Fibroblast of lung (primary cell): ENCODE measurements around the gene USP1. TPM values are rescaled to one million over a fixed set of nuclear protein-coding genes. Genes with fewer than 3 reads are reported as not detected.

Experiments used
- DNase-seq, 2 donors: peaks; one replicate each; pipeline versions ENCODE4 v3.0.0 to v3.0.0-alpha.2; 2010; ENCODE audit warnings: low read depth in 2 of 2
- H2AFZ ChIP-seq: 2 replicates; pipeline ENCODE4 v1.5.1; 2012; ENCODE audit warnings: low read length, control low read depth, inconsistent platforms
- H3K27ac ChIP-seq: 2 replicates; pipeline ENCODE4 v1.5.1; 2011; ENCODE audit warnings: low read length, control low read depth; ENCODE audit not compliant: insufficient read depth
- H3K27me3 ChIP-seq: 2 replicates; pipeline ENCODE4 v1.5.1; 2011; ENCODE audit warnings: mild to moderate bottlenecking, low read length; ENCODE audit not compliant: control insufficient read depth, insufficient read depth
- H3K36me3 ChIP-seq: 2 replicates; pipeline ENCODE4 v1.5.1; 2011; ENCODE audit warnings: low read length; ENCODE audit not compliant: control insufficient read depth, insufficient read depth
- H3K4me1 ChIP-seq: 2 replicates; pipeline ENCODE4 v1.5.1; 2011; ENCODE audit warnings: low read length; ENCODE audit not compliant: control insufficient read depth, insufficient read depth; ENCODE audit errors: extremely low read depth
- H3K4me2 ChIP-seq: 2 replicates; pipeline ENCODE4 v1.5.1; 2011; ENCODE audit warnings: low read length, control low read depth; ENCODE audit not compliant: insufficient read depth; ENCODE audit errors: extremely low read depth
- H3K4me3 ChIP-seq, 4 experiments: fragments of 200-600 bp in 1 of 4; sonication (generic) in 1 of 4; replicated peaks in 1 of 4; 2 replicates each; pipeline ENCODE4 v1.5.1; 2011 to 2016; ENCODE audit warnings: low read length in 4 of 4, low read depth in 3 of 4, mild to moderate bottlenecking in 3 of 4, control low read depth in 2 of 4, inconsistent platforms in 1 of 4, mixed read lengths in 1 of 4; ENCODE audit not compliant: insufficient read depth in 1 of 4; ENCODE audit errors: control extremely low read depth in 1 of 4
- H3K79me2 ChIP-seq: 2 replicates; pipeline ENCODE4 v1.5.1; 2012; ENCODE audit warnings: mild to moderate bottlenecking, low read length, inconsistent platforms; ENCODE audit not compliant: control insufficient read depth, insufficient read depth
- H3K9ac ChIP-seq: 2 replicates; pipeline ENCODE4 v1.5.1; 2011; ENCODE audit warnings: mild to moderate bottlenecking, low read length, control low read depth; ENCODE audit not compliant: insufficient read depth
- H3K9me3 ChIP-seq: 2 replicates; pipeline ENCODE4 v1.5.1; 2012; ENCODE audit warnings: low read depth, low read length; ENCODE audit not compliant: control insufficient read depth, insufficient read depth
- H4K20me1 ChIP-seq: 2 replicates; pipeline ENCODE4 v1.5.1; 2011; ENCODE audit warnings: low read length; ENCODE audit not compliant: control insufficient read depth, insufficient read depth; ENCODE audit errors: extremely low read depth
- CTCF ChIP-seq, 2 donors: IDR thresholded peaks in 1 of 2; conservative IDR thresholded peaks in 1 of 2; 1 replicate in 1 of 2; 2 replicates in 1 of 2; pipeline ENCODE4 v1.5.1; 2011 to 2012; ENCODE audit warnings: low read length in 2 of 2, control low read depth in 1 of 2, inconsistent platforms in 1 of 2, low read depth in 1 of 2, mild to moderate bottlenecking in 1 of 2
- EZH2 ChIP-seq: IDR thresholded peaks from 2 replicates; pipeline ENCODE4 v1.5.1; 2012; ENCODE audit warnings: low read length, control low read depth, mild to moderate bottlenecking; ENCODE audit errors: missing control alignments
- polyA plus RNA-seq, 2 donors: library from polyadenylated mRNA; depleted of rRNA in 1 of 2; stranded (reverse) in 1 of 2; unstranded in 1 of 2; fragments of >200 nt; gene quantifications; 2 replicates each; pipeline ENCODE4 v1.2.1, GENCODE V29; 2011 to 2012; ENCODE audit warnings: missing spikeins in 1 of 2
- total RNA-seq: library from RNA; depleted of rRNA; stranded (reverse); fragments of >200 nt; gene quantifications from 2 replicates; pipeline ENCODE4 v1.2.1, GENCODE V29; 2014

The USP1 gene
- total and polyA plus RNA-seq, 2 donors (not counting 1 experiment from before 2014, with no cell fraction given), result 17.3 to 19.5 TPM

GRCh38 chr1:62395291-62395690 lies 41.6 kb upstream of the USP1 start:
- Histone ChIP-seq H3K9ac (no peak overlapping the region), H3K27me3 (no peaks in the 10 kb centered on the region), H3K27ac (no peak overlapping the region)

GRCh38 chr1:62396871-62397270 lies 40.0 kb upstream of the USP1 start:
- H3K27ac ChIP-seq, result no peak overlapping the region
- H3K79me2 ChIP-seq, result no peaks in the 10 kb centered on the region
- no peaks in the 10 kb centered on the region for H3K4me1 ChIP-seq
- no peak for DNase-seq
- no peaks in the 10 kb centered on the region for H4K20me1 ChIP-seq
- H3K27me3 ChIP-seq, result no peaks in the 10 kb centered on the region
- H3K9me3 ChIP-seq, result no peaks in the 10 kb centered on the region
- TF ChIP-seq CTCF (conservative IDR thresholded peaks at IDR 0.05 in 1 of 2, IDR thresholded peaks at IDR 0.05 in 1 of 2; ENCODE audit: low read depth in 1 of 2, low read length in 2 of 2) (no peak), EZH2 (no peak)
- H3K36me3 ChIP-seq, result no peaks in the 10 kb centered on the region
- H3K4me3 ChIP-seq, result no peak overlapping the region
- no peak overlapping the region for H3K4me2 ChIP-seq
- H3K9ac ChIP-seq, result no peak overlapping the region
- no peak overlapping the region for H2AFZ ChIP-seq

More at GRCh38 chr1:62395291-62395690, 41.6 kb upstream of the USP1 start:
- H3K4me1 ChIP-seq, result no peaks in the 10 kb centered on the region
- H3K79me2 ChIP-seq, result no peaks in the 10 kb centered on the region
- TF ChIP-seq EZH2 (no peak), CTCF (conservative IDR thresholded peaks at IDR 0.05 in 1 of 2, IDR thresholded peaks at IDR 0.05 in 1 of 2; ENCODE audit: low read depth in 1 of 2, low read length in 2 of 2) (no peak)
- H3K36me3 ChIP-seq, result no peaks in the 10 kb centered on the region
- no peak for DNase-seq
- H3K4me3 ChIP-seq, result no peak overlapping the region
- no peaks in the 10 kb centered on the region for H3K9me3 ChIP-seq
- H4K20me1 ChIP-seq, result no peaks in the 10 kb centered on the region
- no peak overlapping the region for H3K4me2 ChIP-seq
- H2AFZ ChIP-seq, result no peak overlapping the region

GRCh38 chr1:62397301-62397700 lies 39.5 kb upstream of the USP1 start:
- Histone ChIP-seq H4K20me1 (no peaks in the 10 kb centered on the region), H3K79me2 (no peaks in the 10 kb centered on the region), H2AFZ (no peak overlapping the region), H3K4me3 (no peak overlapping the region), H3K27ac (no peak overlapping the region), H3K9me3 (no peaks in the 10 kb centered on the region), H3K9ac (no peak overlapping the region), H3K4me2 (no peak overlapping the region), H3K27me3 (no peaks in the 10 kb centered on the region), H3K36me3 (no peaks in the 10 kb centered on the region), H3K4me1 (no peaks in the 10 kb centered on the region)
- no peak for TF ChIP-seq EZH2
- TF ChIP-seq CTCF (conservative IDR thresholded peaks at IDR 0.05 in 1 of 2, IDR thresholded peaks at IDR 0.05 in 1 of 2; ENCODE audit: low read depth in 1 of 2, low read length in 2 of 2), result no peak
- no peak for DNase-seq
